CD4-positive, alpha-beta T cell treated with Interferon alpha-2 for 1 hour (primary cell): ENCODE results near the gene DRD3.

Experiments
- DNase-seq, 2 donors: peaks; one replicate each; pipeline ENCODE4 v3.0.0-alpha.2; 2020 to 2022

DRD3 gene

DNA sequence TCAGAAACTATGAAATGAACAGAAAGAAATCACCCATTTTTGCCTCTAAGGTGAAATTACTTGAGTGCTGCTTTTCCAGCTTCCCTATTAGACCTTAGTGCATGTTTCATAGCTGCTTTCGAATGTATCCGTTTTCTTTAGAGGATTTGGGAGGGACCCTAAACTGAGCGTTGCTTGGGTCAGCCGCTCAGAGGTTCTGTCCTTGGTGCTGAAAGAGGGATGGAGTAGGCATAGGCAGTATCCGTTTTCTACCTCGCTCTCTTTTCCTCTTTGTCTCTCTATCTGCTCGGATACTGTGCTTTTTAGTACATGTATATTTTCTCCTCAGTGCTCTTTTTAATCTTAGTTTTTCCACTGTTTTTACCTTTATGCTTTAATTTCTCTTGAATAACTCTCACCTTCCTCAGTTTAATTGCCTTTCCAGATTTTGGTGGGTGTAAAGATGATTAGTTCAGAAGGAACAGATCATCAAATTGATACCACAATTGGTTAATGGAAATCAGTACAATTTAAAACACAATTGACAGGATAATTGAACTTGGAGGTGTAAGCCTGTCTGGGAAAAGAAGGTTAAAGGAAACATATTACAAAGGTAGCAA lies at the start of gene DRD3:
TSS of gene DRD3 (minus strand) at position 283 of the 599 bp plus-strand sequence. CDS start 7,060 bp downstream, outside the sequence.
- peak in 1 of 2 donors; percentile 27 for DNase-seq

DNA sequence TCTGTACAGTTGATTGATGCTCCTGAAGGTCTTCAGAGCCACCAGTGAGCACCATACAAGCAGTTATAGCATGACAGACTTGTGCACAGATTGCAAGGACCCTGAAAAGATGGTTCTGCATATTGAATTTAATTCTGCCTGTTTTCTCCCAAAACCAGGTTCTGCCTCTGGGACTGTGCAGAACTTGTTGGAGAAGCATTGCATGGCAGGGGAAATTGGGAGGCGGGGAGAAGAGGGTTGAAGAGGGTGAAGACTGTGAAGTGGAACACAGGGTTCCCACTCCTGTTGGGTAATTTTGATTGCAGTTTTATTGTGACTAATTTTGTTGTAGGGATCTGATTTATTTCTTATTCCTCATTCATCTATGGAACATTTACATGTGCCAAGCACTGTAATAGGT lies 48.2 kb upstream of the DRD3 start:
- DNase-seq = no peak

DNA sequence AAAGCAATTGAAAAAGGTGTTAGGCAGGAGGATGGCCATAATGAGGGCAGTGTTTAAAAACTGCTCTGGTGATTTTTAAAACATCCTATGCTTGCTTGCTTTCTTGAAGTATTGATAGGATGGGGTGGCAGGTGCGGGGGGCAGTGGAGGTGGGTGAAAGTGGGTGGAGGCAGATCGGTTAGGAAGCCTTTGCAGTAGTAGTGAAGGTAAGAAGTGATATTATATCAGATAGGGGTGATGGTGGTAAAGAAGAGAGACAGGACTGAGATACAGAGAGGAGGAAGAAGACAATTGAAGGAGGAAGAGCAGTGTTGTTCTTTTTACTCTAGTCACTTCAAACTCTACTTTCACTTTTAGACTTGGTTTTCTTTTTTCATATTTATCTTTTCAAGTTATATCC lies 47.5 kb upstream of the DRD3 start:
- no peak for DNase-seq

DNA sequence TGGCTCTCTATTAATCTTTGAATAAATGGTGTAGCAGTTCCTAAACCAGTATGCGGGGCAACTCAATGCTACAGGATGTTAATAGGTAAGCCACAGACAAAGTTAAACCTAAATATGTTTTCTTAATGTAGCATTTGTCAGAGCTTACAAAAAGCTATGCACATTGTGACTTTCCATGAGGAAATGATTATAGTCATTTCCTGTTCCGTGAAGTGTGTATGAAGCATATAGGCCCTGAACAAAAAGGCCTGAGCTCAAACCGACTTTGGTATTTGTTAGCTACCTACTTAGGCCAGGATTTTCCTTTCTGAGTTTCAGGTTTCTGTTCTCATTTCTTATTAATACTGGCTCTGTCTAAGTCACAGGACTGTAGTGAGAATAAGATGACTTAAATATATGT lies 44.3 kb upstream of the DRD3 start:
- peak; percentile 38 to 79 for DNase-seq

DNA sequence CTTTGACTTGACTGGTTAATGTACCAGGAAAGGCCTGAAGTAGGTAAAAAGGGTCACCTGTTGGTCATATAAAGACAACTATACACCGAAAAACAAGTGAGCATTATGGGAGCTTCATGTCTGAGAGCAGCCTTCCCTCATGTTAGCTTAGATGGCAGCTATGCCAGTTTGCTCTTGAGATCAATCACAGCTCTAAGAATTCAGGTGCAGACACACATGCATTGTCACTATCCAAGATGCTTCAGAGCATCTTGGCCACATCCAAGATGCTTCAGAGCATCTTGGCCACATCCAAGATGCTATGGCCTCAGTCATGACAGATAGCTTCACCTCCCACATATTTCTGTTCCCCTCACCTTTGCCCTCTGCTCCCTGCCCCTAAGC lies 43.0 kb upstream of the DRD3 start:
- no peak for DNase-seq

DNA sequence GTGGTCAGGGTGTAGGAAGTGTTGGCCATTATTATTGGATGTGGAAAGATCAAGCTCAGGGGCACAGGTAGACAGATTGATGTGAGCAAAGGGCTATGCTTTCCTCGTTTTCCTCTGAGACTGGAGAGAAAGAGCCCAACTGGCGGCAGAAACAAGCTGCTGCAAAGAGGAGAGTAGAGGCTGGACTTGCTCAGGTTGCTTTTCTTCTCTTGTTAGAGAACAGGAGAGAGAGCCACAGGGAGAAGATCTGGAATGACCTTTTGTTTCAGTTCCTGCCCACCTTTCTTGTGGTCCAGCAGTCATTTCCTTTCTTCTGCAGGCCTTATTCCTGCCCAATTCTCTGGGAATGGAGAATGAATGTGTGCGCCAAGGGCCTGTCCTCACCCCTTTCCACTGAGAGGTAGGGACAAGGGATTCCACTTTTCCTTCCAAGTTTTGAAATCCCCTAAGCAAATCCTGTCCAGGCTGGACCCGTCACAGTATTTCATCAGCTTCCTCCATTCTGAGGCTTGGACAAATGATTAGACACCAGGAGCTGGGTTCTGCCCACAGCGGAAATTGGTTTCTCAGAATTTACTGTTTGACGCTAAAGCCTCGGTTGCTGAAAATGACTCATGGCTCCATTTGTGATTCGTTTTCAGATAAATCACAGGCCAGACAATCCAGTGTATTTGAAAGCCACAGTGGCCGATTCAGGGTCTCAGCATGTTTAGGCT lies 42.5 kb upstream of the DRD3 start:
- DNase-seq = peak; percentile 63 to 87

DNA sequence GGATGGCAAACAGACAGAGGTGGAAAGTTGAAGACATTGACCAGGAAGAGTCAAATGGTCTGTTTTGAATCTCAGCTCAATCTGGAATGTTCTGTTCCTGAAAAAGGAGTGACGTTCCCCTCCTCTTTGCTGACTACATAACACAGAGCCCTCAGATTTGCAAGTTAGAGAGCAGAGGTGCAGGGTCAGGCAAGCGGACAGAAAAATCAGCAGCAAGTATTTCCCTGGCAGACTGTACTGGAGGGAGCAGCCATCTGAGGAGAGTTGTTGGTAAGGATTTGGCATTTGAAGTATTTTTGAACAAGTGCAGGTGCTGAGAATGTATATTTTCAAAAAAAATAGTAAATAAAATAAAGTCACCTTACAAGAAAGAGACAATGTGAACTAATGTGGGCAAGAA lies 40.9 kb upstream of the DRD3 start:
- DNase-seq = no peak

DNA sequence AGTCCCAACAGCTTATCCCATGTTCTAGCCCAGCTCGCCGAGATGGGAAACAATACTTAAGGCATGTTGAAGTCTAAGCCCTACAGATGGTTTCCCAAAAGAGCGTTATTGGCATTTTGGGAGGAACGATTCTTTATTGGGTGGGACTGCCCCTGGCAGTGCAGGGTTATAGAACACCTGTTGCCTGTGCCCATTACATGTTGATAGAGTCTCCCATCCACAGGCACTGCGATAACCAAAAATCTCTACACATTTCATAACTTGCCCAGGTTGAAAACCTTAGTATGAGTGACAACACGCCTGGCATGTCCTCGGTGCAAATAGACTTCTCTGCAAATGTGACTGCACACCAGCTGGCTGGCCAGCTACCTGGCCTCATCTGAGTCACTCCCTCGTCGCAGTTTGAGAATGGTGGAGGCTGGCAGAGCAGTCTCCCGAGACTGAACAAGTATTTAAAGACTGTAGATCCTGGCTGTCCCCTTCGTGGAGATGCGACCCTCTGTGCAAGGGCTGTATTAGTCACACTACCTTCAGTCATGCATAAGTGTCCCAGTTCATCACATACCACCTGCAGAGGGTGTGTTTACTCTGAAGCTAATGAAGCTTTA lies 39.8 kb upstream of the DRD3 start:
- no peak for DNase-seq

DNA sequence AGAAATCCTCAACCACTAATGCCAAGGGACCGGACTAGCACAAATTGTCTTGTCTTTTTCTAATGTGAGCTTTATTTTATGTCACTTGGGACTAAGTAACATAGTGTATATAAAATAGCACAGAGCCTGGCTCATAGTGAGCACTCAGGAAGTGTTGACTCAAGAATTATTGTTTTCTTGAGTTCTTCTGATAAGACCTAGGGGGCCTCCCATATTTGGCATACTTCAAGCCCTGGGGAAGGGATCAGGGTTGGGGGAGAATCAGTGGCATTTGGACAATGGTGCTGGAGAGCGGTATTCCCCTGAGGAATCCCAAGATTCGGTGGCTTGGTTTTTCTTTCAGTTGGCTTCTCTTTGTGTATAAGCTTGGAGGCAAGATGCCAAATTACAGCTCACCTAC lies 39.2 kb upstream of the DRD3 start:
- no peak for DNase-seq

DNA sequence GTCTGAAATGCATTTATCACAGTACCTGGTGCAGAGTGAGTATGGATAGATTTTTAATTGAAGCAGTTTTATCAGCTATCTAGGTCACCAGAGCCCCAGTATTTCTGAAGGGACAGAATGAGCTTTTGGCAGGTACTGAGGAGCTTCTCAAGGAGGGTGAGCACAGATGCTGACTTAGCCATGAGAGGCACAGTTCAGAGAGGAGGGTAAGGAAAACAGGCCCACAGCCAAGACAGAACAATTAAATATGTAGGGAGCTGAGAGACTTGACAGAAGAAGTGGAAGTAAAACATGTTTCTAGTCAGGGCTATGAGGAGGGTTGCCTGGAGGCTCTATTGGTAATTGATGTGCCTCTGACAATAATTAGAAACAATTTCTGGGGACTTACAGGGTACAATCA lies 38.4 kb upstream of the DRD3 start:
- DNase-seq = no peak

DNA sequence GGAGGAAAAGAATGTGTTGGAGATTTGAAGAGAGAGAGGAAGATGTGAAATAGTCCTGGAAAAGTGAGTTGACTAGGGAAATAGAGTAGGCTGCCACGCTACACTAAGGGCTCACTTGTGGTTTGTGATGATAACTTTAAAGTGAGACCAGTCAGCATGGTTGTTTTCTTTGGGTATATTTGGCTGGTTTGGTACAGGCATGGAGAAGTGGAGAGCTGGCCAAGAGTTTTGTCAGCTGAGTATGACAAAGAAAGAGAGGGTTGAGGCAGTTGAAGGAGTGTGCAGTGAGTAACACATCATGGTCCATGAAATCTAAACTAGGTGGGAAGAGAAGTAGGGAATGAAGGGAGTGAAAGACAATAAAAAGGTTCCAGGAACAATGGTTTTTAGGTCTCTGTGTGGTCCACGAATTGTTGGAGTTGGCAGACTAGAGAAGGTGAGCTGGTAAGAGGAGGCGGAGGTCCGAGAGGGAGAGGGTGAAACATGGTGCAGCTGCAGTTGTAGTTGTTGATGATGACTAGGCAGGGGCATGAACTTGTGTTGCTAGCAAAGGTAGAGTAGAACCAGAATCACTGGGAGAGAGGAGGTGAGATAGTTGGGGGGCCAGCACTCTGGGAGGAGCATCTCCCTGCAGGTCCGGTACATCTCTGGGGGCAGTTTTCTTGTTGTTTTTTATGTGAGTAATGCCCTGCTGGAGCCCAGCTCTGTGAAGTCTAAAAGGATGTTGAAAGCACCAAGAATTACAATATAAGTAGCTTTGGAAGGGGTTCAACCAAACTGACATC lies 37.5 kb upstream of the DRD3 start:
- no peak for DNase-seq

DNA sequence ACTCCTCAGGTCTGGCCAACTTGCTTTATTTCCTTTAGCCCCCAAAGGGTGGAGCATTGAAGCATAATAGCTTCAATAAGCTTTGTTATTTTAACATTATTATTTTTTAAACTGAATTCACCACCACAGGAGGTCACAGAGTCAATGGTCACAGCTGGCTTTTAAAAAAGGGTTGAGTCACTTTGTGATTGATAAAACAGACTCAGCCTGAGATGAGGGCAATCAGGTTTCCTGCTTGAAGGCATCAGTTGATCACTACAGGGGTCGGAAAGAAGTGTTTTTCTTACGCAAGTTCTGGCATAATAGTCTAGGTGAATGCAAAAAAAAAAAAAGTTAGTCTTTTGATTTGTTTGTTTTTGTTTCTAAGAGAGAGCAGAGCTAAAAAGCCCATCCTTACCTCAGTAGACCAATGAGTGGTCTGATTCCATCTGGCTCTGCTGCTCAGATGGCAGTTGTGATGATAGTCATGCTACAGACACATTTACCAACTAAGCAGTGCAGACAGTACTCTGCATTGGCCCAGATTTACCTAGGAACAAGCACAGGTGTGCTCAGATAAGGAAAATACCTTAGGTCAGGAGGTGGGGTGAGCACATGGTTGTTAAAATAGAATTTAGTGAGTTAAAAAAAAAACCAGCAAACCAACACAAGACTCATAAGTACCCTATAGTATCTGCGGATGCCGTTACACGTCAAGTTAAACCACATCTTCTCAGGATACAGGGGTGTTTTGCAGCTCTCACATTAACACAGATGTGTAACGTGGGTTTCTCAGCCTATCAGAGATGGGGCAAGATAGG lies 35.9 kb upstream of the DRD3 start:
- peak; percentile 66 to 87 for DNase-seq

DNA sequence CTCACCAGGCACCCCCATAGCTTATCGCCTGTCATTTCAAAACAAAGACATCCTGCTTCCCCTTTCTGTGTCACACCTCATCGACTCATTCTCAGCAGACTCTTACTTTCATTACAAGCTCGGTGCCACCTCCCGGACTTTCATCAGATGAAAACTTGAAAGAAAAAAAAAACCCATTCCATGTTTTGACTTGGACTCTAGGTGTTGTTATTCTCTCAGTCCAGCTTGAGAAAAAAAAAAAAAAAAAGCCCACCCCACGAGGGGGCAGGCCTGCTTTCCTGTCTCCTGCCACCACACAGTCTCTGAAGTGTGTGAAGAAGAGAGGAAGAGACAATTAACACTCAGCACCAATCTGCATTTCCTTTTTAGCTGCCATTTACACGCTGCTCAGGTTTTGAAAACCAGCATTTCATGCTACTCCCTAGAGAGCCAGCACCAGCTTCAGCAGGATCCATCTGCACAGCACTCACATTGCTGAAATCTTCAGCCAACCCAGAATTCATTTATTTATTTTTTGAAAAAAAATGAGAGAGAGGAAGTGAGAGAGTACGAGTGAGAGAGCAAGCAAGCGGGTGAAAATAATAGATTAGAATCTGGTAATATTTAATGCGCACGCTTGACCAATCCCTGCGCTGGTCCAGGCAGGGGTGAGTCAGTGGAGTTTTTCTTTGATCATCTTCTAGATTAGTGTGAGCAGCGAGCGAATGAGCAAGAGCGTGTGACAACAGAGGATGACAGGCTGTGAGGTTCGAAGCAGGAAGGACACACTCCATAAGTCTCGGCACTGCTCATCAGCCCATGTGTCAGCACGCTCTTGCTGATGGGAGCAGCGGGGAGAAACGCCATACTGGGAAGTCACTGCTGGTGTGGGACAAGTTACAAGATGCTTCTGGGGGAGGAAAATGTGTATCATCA lies 35.0 kb upstream of the DRD3 start:
- peak; percentile 77 to 84 for DNase-seq

DNA sequence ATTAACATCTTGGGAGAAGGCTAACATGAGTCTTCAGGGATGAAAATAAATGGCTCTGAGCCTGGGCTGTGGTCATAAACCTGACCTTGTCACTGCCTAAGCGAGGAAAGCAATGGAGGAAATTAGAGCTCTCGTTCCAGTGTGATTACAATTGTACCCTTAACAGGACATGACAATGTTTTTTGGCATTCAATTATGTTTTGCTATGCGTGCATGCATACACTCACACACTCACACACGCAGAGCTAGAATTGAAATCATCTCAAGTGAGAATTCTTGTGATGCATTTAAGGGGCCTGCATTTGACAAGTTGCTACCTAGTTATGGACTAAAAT lies 34.4 kb upstream of the DRD3 start:
- no peak for DNase-seq

DNA sequence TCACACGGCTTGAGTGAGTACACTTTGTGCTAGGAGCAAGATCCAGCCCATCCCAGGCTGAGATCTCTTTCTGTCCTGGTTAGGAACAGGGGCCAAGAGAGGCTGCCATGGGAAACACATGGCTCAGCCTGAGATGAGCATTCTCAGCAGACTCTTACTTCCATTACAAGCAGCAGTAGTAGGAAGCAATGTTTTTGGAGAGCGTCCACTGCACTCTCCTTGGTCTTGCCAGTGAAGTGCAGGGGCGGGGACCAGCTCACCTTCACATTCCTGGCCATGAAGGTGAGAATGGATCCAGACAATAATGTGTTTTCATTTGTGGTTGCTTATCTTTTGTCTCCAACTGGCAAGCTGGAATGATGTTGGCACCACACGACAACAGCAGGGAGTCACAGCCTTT lies 33.8 kb upstream of the DRD3 start:
- DNase-seq = no peak

DNA sequence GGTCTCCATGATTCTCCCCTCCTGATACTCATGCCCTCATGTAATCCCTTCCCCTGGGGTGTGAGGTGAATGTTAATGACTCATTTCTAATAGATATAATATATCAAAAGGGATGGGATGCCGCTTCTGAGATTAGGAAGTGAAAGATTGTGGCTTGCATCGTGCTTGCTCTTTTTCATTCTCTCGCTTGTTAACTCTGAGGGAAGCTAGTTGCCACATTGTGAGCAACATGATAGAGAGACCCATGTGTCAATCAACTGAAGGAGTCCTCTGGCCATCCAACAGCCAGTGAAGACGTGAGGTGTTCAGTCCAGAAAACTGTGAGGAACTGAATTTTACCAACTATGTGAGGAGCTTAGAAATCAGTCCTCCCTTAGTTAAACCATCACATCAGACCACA lies 28.9 kb upstream of the DRD3 start:
- no peak for DNase-seq

DNA sequence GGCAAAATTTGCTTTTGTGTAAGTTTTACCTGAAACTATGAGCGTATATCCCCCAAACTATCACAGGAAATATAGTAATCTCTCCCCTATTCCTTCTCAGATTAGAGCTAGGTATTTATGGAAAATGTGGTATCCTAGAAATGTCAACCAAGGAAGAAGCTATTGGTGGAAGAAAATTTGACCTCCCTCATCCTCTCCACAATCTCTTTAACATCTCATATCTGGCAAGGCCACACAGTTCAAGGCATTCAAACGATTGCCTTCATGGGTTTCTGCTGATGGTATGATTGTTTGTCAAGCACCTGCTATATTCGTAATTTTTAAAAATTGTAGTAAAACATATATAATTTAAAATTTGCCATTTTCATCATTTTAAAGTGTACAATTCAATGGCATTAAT lies 27.5 kb upstream of the DRD3 start:
- no peak for DNase-seq

DNA sequence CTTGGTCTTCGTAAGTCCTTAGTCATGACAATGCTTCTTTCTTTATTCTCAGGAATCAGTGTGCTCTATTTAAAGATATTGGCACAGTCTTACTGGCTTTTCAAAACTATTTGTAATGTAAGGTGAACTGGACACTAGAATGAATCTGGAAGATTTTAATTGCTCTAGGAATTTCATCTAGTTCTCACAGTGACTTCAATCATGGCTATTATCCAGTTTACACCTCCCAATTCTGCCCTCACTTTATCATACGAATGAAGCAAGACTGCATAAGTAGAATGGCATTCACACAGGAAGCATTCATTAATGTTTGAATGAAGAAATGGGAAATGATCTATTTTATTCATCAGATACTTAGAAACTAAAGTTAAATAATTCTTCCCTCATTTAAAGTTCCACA lies 26.7 kb upstream of the DRD3 start:
- DNase-seq = no peak

DNA sequence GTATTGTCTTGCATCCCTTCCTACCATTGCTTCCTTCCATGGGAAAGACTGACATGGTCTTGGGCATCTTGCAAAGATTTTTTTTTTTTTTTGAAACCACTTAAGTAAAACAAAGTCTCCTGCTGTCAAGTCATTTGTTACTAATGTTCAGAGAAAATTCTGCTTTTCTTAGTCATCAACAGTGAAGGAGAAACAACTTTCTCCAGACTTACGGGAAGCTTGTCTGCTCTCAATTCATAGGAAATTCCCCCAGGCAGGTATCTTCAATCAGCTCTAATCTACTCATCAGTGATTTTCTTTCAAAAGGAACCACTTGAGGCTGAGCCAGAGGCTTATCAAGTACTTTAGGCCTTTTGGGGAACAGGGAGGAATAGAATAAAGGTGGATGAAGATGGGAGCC lies 15.9 kb upstream of the DRD3 start:
- no peak for DNase-seq

DNA sequence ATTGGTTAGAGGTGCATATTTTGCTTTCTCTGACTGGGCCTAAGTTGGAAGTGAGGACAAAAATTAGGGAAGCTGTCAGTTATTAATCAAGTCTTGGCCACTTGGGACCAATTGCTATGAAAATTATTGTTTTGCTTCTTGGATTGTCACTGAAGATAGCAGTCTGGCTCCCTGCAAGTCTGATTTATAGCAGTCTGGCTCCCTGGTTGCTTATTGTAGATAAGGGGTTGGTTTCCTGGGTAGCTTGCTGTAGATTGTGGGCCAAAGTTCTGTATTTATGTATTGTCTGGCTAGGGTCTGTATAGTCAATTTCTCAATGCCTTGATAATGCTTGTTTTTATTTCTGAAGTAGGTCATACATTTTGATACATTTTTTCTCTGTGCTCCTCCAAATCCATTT lies 13.3 kb upstream of the DRD3 start:
- no peak for DNase-seq

DNA sequence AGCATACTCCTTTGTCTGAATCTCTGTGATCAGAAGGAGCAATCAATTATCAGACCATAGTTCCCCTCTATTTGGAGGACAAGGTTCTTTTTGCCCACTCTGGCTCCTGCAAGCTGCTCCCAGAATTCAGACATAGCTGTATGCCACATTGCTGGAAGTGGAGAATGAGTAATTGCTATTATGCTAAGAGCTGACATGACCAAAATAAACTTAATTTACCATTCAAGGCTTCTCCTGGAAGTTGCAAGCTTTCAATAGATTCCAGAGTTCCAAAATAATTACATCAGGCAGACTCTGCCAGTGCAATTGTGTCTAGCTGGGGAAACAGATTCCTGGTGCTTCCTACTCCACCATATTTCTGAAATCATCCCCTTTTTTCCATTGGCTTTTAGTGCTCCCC lies 7.6 kb upstream of the DRD3 start:
- no peak for DNase-seq

DNA sequence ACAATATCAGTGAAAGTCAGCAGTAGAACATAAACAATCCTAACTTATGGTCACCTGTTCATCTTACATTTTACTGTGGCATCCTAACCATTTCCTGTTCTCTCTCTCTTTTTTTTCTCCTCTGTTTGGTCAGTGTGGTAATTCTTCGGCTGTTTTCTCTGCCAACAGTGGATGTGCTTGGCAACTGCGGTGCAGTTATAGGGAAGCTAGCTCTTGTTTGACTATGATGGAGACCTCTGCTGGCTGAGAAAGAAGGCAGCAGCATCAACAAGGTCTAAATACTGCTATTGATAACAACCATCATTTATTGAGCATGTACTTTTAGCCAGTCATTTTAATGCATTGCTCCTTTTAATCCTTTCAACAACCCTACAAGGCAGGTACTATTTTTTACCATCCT lies 723 bp upstream of the DRD3 start:
- peak in 1 of 2 donors; percentile 29 for DNase-seq
